HG03095 (cell line): ENCODE measurements around the gene MYD88.
A peak's percentile ranks its signal among the peaks of the same experiment; 100 is the strongest.

Source experiments
- ATAC-seq: cut with Tn5 transposase; IDR thresholded peaks from one replicate; pipeline ENCODE4 v1.9.1; 2021; ENCODE audit warnings: moderate library complexity; ENCODE audit not compliant: unreplicated experiment

MYD88 gene

DNA sequence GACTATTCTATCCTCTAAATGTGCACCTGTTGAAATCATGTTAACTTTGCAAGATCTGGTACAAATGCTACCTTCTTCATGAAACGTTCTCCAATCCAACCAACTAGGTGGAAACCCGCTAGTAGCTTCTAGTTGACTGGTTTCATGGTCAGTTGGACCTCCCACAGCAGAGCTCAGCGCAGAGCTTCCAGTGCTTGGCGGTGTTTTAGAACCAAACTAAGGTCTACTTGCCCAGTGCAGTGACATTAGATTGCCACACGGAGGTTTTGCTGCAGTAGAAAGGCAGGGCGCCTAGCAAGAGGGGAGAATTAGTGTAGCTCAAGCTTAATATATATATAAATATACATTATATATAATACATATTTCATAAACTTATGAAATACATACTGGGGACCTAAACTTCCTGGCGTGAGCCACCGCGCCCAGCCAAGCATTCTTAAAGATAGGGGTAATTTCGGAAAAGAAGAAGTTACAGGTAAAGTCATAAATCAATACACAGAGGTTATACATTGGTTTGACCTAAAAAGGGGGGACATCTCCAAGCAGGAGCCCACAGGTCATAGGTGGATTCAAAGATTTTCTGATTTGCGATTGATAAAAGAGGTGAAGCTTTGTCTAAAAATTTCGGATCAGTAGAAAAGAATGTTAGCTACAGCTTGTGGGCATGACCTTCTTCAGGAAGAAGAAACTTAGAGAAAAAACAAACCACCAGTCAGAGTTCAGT lies 24.8 kb downstream of the MYD88 start:
- ATAC-seq = no peak

DNA sequence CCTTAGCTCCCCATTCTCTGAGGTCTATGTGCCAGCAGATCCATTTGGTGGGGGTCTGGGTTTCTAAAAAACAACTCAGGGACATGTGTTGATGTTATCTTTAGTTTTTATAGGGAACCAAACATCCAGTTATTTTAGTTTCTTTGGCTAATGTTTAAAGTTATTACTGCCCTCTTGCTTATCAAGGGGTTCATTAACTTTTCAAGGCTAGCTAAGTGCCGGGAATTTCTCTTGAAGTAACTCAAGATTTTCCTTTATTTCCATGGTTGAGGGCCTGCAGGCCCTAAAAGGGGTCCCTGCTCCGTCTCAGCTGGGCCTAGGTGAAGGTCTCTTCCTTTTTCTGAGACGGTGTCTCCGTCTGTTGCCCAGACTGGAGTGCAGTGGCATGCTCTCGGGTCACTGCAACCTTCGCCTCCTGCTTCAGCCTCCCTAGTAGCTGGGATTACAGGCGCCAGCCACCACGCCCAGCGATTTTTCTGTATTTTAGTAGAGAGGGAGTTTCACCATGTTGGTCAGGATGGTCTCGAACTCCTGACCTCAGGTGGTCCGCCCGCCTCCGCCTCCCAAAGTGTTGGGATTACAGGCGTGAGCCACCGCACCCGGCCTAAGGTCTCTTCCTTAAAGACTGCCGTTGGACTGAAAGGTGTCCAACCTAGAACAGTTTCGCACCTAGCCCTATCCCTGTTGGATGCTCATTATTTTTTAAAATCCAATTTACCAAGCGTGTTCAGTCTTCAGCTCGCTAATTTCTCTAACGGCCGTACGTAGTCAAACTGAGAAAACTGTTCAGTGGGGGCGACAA lies 25.6 kb downstream of the MYD88 start:
- no peak for ATAC-seq

- ATAC-seq = no peak
These were observed 26.1 kb downstream of the MYD88 start for GRCh38 chr3:38164643-38164951.

DNA sequence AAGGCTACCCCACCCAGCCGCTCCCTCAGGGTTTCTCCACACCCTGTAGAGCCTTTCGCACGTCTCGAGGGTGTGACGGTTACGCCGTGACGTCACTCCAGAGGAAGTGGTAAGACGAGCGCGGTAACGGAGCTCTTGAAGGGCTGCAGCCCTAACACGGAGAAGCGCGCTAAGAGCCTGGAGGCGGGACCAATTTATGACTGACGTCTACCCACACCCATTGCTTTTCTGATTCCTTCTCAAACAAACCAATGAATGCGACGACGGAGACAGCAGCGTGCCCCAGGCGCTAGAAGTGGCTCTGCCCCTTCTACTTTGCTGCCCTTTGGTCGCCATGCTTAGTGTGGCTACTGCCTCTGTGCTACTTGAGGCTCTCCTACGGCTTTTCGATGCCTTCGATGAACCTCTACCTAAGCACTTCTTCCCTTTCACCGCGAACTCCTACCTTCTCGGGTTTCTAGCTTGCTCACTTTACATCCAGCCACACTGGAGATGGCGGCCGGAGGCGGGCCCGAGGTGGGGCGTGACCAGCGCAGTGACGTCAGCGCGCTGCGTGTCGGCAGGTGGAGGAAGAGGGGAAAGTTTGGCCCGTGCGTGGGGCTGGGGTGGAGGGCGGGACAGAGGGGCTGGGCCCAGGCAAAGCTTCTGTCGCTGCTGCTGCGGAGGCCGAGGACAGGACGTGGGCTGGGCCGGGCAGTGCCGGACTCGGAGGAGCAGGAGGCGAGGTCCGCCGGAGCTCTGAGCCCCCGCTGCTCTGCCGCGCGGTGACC lies 26.7 kb downstream of the MYD88 start, which contains the start of gene OXSR1:
OXSR1 (plus strand) TSS at position 586 of the 770 bp plus-strand sequence. CDS start 340 bp downstream, outside the sequence.
- peak; percentile 92 for ATAC-seq

DNA sequence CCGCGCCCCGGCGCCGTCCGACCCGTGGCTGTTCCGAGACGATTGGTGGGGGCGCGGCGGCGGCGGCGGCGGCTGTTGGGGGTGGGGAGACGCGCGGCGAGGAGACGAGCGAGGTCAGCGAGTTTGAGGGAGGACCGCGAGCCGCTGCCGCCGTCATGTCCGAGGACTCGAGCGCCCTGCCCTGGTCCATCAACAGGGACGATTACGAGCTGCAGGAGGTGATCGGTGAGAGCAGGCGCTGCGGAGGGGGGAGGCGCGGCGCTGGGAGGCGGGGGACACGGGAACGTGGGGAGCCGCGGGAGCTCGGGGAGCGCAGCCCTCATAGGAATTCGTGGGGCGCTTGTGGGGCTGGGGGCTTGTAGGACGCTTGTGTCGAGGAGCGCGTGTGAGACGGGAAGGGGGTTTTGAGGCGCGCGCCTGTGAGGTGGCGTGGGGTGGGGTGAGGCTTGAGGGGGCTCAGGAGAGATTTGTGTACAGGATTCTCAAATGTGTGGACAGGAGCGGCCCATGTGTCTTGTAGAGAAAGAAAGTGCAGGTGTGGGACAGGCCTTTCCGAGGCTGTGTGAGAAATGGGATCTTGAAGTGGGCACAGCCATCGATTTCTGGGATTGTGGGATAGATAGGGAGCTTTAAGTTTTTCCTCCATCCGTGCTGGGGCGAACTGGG lies 27.4 kb downstream of the MYD88 start:
- ATAC-seq = no peak

- no peak for ATAC-seq
These were observed 29.1 kb downstream of the MYD88 start for GRCh38 chr3:38167591-38167990.

- no peak for ATAC-seq
These were observed 29.9 kb downstream of the MYD88 start for GRCh38 chr3:38168151-38169026.

GRCh38 chr3:38169027-38169317 lies 30.5 kb downstream of the MYD88 start:
- no peak for ATAC-seq

- ATAC-seq = no peak
These were observed 32.3 kb downstream of the MYD88 start for GRCh38 chr3:38170722-38171121.

GRCh38 chr3:38171622-38172021 lies 33.2 kb downstream of the MYD88 start:
- ATAC-seq = no peak

DNA sequence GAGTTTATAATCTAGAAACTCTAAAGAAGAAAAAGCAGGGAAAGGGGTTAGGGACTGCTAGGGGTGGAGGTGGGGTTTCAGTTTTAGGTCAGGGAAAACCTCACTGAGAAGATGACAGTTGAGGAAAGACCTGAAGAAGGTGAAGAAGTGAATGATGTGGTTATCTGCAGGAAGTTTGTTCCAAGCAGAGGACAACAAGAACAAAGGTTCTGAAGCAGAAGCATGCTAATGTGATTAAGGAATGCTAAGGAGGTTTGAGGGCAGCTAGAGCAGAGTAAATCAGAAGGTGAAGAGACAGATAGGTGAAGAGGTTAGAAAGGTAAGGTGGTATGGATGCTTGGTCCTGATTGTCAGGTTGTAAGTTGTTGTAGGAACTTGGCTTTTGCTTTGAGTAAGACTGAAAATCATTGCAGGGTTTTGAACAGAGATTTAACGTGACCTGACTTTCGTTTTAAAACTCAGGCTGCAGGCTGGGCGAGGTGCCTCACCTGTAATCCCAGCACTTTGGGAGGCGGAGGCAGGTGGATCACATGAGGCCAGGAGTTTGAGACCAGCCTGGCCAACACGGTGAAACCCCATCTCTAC lies 35.5 kb downstream of the MYD88 start:
- ATAC-seq = peak; percentile 53

GRCh38 chr3:38177181-38177580 lies 38.7 kb downstream of the MYD88 start:
- no peak for ATAC-seq

- ATAC-seq = no peak
These were observed 48.3 kb downstream of the MYD88 start for GRCh38 chr3:38186781-38187180.

- ATAC-seq = no peak
These were observed 52.0 kb downstream of the MYD88 start for GRCh38 chr3:38190481-38190881.
